Fibroblast of peridontal ligament (primary cell): ENCODE measurements around the gene SHISAL1.

Experiments
- DNase-seq: peaks from one replicate; pipeline ENCODE4 v3.0.0-alpha.2; 2010; ENCODE audit errors: extremely low read depth

The SHISAL1 gene

DNA sequence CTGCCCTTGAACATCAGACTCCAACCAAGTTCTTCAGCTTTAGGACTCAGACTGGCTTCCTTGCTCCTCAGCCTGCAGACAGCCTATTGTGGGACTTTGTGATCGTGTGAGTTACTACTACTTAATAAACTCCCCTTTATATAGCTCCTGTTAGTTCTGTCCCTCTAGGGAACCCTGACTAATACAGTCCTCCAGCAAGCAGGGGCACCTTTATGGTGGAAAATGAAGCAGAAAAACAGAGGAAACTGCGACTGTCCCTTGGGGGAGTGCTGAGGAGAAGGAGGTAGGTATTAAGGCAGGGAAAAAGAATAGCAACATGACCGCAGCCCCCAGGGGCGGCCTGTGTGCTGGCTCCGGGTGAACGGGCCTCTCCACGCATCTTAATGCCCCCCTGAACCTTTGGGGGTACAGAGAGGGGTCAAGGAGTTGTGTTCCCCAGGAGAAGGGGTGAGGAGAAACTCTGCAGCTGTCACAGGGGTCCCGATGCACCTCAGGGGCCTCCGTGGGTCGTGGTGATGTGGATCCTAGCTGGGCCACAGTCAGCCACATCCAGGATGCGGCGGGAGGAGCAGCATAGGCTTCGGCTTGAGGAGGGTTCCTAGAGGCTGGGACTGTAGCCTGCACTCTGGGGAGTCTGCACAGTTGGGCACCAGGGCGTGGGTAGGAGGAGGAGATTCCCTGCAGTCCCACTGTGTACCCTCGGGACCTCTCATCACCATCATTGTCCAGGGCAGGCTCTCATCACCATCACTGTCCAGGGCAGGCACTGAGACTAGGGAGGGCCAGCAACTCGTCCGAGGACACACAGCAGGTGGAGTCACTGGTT lies 34.3 kb downstream of the SHISAL1 start:
- DNase-seq = no peak

DNA sequence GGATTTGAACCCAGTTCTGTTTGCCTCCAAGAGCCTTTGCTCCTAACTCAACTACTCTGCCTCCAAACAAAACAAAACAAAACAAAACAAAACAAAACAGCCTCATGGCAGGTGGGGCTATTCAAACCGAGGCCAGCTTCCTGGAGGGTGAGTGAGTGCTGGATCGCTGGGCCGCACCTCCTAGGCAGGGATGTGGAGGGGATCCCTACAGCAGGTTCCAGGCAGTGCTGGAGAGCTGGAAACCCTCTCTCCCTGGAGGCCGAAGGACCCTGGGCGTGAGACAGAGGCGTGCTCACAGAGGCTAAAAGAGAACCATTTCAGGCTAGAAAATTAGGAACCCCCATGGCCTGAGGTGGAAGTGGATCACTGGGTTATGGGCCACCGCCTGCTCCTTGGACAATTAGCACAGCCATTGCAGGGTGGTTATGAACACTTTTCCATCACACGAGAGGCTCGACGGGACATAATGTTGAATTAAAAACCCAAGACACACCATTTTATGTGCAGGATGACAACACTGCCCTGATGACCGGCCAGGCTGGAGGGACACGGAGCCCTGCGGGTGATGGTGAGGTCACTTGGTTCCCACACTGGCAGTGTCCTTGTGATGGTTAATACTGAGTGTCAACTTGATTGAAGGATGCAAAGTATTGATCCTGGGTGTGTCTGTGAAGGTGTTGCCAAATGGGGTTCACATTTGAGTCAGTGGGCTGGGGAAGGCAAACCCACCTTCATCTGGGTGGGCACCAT lies 35.2 kb downstream of the SHISAL1 start:
- no peak for DNase-seq

DNA sequence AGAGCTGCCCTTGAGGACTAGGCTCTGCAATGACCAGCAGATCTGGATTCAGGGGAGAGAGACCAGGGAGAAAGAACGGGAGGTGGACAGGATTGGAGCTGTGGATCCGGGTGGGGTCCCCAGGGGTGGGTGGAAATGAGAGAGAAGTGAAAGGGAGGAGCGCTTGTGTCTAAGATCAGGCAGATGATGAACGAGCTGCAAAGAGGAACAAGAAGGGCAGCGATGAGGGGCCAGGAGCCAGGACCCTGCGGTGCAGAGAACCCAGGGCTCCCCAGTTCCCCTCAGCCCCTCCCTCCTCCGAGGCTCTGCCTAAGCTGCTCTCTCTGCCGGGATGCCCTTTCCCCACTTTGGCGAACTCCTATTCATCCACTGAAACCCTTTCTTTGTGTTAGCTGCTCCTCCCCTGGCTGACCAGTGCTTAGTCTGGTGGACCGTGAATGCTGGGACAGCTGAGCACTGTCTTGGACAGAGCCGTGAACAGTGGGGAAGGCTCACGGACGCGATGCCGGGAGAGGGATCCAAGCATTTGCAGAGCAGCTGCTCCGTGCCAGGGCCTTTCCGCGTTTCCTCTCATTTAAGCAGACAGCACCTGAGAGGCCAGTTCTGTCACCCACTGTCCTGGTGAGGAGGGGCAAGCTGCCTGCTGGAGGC lies 35.9 kb downstream of the SHISAL1 start:
- DNase-seq = no peak

DNA sequence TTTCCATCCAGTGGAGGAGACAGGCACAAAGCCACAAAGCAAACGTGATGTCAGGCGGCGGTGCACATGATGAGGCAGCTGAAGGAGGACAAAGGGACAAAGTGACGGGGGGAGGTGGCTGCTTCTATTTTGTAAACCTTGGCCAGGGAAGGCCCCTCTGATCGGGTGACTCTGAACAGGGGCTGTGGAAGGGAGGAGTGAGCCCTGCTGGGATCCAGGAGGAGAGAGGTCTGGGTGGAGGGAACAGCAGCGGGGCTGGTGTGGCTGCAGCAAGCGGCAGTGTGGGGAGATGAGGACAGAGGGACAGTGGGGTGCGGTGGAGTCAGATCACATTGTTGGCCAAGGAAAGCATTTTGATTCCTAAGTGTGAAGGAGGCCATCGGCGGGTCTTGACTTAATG lies 36.7 kb downstream of the SHISAL1 start:
- DNase-seq = no peak

DNA sequence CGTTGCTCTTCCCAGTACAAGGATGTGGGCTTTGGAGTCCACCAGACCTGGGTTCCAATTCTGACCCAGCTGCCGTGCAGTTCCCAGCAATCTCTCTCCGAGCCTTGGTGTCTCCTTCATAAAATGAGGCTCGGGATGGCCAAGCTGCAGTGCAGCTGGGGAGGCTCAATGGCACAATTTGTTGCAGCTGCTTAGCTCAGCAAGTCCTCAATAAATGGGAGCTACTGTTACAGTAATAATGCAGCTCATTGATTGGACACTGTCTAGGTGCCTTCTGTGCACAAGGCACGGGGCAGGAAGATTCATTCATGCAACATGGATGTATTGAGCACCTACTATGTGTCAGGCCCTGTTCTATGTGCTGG lies 37.1 kb downstream of the SHISAL1 start:
- DNase-seq = no peak

DNA sequence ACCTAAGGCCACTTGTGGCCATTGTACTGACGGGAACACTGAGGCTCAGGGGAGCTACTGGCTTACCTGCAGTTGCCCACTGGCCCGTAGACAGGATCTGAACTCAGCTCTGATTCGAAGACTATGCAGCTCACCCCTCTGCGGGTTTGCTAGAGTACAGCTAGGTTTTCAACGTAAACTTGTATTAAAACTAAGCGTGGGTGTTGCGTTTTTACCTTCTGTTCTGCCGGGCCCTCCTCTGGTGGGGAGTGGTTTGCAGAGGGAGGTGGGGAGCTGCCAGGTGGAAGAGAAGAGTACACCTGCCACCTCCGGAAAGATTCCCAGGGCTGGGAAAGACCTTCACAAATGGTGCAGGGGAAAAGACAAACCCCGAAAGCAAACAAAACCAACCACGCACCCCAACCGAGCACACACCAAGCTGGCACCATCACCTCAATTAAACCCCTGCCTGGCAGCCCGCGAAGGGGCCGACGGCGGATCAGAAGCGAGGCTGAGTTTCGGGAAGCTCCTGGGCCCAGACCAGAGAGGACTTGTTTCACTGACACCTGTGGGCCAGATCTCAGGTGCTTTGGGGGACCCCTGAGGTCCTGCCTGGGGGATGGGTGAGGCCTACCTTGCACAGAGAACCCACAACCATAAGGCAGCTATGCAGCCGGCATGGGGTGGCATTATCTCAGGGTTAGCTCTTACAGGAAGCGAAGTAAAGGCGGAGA lies 37.7 kb downstream of the SHISAL1 start:
- DNase-seq = no peak

DNA sequence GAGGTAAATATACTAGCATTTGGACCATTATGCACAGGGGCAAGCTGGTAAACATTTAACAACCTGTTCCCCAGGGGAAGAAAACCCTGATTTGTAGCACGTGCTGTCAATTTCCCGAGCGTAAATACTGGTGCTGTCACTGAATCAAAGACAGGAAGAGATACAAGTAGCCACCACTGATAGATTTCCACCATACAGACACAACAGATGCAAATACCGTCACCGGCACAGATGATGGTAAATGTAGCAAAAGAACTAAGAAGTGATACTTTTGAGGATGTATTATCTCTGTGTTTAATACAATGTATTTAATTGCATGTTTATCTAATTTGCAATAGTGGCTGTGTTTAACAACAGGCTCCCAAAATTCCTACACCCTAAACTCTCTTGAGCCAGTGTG lies 39.6 kb downstream of the SHISAL1 start:
- no peak for DNase-seq

DNA sequence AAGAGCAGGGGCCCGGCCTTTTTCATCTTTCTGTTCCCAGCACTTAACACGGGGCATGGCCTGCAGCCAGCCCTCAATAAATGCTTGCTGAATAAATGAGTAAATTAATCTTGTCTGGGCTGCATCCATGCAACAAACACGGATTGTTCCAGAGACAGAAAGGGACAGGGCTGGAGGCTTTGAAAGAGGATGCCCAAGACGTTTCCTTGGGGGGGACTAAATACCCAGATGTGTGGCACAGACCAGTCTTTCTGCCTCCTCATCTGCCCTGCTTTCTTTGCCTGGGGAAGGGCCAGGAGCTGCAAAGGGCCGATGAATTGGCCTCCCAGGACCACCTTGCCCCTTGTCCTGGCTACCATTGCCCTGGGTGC lies 40.4 kb downstream of the SHISAL1 start:
- no peak for DNase-seq

DNA sequence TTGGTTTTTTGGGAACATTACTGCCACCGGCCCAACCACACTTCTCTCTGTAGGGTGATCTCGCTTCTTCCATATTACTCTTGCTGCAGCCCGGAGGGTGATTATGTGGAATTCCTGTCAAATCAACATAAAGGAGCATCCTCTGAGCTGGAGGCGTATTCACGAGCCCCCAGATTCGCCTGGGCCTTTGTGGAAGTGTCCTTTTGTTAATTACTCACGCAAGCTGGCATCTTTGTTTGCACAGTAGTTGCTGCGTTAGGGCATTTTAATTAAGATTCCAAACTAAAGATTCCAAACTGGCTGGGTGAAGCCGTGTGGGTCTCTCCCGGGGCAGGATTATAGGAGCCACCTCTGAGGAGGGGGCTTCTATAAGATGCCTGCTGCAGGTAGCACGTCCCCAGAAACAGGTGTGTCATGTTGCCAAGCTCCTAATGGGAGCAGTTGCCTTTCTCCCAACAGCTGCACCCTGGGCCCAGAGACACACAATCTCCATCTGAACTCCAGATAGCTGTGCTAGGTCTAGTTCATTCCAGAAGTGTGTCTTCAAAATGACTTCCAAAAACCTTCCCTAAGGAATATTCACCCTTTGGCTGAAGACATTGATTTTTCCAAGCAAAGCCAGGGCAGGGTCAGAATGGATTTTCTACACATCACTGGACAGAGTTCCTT lies 40.9 kb downstream of the SHISAL1 start:
- no peak for DNase-seq

DNA sequence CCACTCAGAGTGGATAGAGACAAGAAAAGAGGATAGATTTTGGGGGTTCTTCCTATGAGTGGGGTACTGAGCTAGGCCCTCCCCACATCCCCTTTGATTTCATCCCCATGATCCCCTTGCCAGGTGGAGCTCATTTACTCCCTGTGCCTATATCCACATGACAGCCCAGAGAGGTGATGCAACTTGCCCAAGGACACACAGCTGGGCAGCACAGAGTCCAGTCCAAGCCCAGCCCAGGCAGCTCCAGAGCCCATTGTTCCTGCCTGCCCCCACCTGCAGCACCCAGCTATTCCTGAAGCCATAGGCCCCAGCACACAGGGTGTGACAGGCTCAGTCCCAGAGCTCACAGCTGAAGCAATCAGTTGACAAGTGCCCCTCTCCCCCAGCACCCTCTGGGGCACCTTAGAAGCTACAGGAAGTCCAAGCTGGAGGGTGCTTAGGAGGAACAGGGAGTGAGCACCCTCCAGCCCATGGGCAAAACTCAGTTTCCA lies 41.7 kb downstream of the SHISAL1 start:
- no peak for DNase-seq

DNA sequence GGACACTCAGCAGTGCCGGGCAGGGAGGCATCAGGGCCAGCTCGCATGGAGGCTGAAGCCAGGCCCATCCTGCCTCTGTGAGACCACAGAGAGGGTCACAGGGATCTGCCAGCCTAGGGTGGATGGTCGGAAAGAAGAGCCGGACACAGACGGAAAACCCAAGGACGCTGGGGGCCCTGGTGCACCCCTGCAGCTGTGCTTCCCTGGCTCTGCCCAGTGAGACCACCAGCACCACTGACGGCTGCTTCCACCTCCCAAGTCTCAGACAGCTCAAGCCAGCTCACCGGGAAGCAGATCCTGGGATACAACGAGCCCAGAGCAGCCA lies 42.2 kb downstream of the SHISAL1 start:
- DNase-seq = no peak

DNA sequence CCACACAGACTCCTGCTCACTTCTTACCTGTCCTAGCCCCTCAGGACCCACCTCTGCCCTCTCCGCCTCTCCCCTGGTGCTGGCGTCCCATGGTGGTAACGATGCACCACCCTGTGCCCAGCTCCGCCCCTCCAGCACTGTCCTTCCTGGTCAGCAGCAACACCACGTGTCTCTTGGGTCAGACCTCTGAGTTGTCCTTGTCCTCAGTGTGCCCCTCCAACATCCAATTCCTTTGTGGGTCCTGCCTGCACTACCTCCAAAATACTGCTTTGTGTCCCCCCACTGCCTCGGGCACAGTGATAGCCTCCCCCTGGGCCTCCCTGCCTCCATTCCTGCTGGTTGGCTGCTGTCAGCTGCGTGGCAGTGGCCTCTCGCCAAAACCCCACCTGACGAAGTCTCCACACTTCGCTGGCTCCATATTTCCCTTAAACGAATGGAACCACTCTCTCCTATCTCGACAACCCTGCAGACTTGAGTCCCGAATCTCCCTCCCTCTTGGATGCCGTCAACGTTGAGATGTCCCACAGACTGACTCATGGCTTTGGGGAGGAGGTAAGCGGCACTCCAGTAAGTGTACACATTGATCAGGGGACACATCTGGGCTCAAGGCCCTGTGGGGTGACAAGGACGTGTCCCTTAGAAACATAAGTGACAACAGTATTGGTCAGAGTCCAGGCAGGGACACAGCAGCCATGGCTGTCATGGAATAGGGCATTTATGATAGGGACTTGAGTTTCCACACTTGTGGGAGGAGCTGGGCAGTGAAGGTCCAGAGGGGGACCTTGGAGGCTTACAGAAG lies 42.8 kb downstream of the SHISAL1 start:
- DNase-seq = no peak

DNA sequence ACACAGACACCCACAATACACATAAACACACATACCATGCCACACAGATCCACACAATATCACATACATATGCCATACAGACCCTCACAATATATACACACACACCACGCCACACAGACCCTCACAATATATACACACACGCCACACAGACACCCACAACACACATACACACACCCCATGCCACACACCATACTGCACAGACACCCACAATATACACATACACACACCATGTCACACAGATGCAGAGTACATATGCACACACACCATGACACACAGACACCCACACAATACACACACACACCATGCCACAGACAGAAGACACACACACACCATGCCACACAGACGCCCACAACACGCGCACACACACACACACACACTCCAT lies 43.6 kb downstream of the SHISAL1 start:
- DNase-seq = no peak

DNA sequence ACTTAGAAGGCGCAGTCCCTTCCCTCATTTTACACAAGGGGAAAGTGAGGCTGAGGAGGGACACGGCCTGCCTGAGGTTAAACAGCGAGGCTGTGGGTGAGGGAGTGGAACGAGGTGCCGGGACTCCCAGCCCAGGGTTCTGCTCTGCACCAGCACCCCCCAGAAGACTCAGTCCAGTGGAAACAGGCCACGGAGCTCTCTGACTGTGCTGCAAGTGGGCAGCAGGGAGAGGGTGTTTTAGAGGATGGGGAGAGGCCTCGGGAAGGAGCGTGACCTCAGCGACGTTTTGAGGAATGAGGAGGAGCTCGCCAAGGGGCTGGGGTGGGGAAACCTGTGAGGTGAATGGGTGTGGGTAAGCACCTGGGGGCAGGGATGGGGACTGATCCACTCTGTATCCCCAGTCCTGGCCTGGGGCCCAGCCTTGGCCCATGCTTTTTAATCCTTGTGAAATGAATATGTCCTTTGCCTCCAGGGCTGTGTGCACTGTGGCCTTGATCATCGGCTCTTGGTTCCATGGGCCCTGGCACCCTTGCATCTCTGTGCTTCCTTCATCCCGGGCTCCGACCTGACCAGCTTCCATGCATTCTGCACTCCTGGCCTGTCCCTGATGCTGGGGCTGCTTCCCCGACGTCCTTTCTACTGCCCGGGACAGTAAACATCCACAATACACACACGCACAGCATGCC lies 44.2 kb downstream of the SHISAL1 start:
- no peak for DNase-seq

DNA sequence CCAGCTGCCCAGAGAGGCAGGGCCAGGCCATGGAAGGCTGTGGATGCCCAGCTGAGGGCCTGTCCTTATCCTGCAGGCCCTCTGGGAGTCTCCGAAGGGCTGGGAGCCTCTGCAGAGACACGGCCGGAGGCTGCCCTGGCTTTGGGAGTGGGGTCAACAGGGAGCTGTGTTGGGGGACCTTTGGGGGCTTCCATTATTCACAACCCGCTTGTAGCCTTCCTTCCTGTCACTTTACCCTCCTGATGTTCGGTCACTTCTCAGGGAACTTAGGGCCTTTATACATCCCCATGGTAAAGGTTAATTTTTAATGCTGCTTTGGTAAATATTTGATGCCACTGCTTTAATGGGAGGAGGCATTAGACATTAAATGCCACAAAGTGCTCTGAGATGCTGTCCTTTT lies 44.9 kb downstream of the SHISAL1 start:
- DNase-seq = no peak

DNA sequence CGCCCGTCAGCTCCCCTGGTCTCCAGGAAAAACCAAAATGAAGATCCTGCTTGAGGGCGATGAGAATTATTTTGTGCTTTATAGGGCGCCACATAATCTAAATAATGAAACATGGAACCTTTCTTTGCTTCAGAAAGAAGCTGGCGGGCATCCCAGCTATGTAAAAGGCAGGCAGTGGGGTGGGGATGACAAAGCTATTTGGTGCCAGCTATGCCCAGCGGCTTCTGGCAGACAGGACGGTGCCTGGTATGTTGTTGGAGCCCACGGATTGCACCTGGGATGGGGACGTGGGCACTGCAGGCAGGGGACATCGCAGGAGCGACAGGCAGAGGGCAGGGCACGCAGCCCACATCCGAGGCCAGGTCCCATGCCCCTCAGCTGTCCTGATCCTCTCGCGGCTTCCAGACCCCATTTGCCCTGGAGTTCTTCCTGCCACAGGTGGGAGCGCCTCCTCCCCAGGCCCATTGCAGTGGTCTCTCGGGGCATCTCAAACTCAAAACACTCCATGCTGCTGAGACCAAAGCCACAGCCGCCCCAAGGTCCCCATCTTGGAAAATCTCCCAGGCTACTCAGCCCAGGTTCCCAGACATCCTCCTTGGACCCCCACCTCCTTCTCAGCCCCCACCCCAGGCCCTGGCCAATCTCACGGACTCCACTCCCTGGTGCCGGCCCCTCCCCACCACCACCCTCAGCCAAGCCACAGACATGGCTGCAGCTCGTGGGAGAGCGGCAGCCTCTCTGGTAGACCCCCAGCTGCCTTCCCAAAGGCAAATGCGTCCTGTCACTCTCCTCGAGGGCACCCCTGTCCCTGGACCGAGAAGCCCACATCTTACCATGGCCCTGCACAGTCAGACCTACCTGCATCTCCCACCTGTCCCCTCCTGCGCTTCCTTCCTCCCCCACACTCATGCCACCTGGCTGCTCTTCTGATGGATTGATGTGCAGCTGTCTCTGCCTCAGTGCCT lies 45.7 kb downstream of the SHISAL1 start:
- no peak for DNase-seq

DNA sequence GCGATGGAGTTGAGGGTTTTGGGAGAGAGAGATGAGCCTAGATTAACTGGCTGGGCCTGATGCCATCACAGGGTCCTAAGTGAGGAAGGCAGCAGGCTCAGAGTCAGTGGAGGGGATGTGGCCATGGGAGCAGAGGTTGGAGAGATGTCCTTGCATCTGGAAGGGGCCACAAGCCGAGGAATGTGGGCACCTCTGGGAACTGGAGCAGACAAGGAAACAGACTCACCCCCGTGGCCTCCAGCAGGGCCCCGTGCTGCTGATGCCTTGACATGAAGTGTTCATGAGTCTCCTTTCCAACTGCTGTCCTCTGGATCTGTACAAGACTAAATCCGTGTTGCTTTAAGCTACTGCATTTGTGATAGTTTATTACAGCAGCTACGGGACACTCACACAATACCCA lies 49.2 kb downstream of the SHISAL1 start:
- DNase-seq = no peak

DNA sequence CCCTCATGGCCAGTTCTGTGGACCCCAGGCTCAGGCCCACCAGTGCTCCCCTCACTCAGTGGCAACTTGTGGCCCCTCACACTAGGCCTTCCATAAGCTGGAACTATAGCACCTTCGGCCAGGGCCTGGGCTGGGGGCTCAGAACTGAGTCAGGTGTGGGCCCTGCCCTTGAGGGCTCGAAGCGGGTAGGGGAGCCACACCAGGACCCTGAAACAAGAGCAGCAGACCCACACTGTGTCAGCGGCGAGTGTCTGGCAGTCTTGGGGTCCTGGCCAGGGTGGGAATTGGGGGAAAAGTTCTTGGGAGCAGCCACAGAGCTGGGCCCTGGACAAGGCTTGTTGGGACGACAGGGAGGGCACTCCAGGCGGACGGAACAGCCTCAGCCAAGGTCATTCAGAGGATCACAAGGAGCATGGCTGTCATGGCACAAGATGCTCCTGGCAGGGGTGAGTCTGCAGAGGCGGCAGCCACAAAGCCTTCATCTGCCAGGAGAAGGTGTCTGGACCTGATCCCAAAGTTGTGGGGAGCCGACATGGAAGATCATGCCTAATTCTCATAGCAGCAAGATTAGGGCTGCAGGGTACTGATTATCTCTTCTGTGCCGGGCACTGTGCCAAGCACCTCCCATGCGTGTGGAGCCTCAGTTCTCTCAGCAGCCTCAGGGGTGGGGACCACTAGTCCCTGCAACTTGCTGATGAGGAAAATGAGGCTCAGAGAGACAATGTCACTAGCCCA lies 50.7 kb downstream of the SHISAL1 start:
- DNase-seq = no peak
